ENCODE measurements around the gene HEY2. TPM values are rescaled to one million over a fixed set of nuclear protein-coding genes. Genes with fewer than 3 reads are reported as not detected.

Gene HEY2
- total RNA-seq, 1 donor from 2014 or later = 10.8 TPM

DNA sequence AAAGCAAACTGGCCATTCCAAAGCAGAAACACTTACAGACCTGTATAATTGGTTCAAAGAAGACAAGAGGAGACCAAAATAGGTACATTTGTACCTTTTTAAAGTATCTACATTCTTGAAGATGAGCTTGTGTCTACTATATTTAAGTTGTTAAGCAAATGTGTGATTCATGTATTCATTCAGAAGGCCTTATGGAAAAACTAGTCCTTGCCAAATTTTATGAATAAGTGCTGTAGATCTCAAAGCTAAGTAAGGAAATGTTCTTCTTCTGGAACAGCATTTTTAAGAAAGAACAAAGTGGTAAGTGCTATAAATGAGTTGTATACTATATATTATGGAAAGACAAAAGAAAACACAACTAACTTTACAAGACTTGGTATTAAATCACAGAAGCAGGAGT is 22.2 kb upstream of the HEY2 start:
- no peaks in the 10 kb centered on the region for H3K36me3 Mint-ChIP-seq (ENCODE audit: low read depth)
- no peak overlapping the region for H3K27ac Mint-ChIP-seq (ENCODE audit: unreplicated experiment)
- no peak for DNase-seq (ENCODE audit: low read depth, low spot score)
- no peak overlapping the region for H3K4me3 Mint-ChIP-seq
- no peaks in the 10 kb centered on the region for H3K9me3 Mint-ChIP-seq
- H3K4me1 Mint-ChIP-seq = peaks cover 12% of the 10 kb centered on the region
- peaks cover 62% of the 10 kb centered on the region for H3K27me3 Mint-ChIP-seq (ENCODE audit: low read depth)
- TF ChIP-seq CTCF (conservative IDR thresholded peaks at IDR 0.05) = no peak

- no peak overlapping the region for H3K4me3 Mint-ChIP-seq
- no peaks in the 10 kb centered on the region for H3K36me3 Mint-ChIP-seq (ENCODE audit: low read depth)
- no peak for TF ChIP-seq CTCF (conservative IDR thresholded peaks at IDR 0.05)
- peaks cover 61% of the 10 kb centered on the region for H3K27me3 Mint-ChIP-seq (ENCODE audit: low read depth)
- no peak for DNase-seq (ENCODE audit: low read depth, low spot score)
- no peaks in the 10 kb centered on the region for H3K9me3 Mint-ChIP-seq
- H3K4me1 Mint-ChIP-seq = peaks cover 19% of the 10 kb centered on the region
- no peak overlapping the region for H3K27ac Mint-ChIP-seq (ENCODE audit: unreplicated experiment)
Measured at GRCh38 chr6:125728739-125729138, 20.7 kb upstream of the HEY2 start.

DNA sequence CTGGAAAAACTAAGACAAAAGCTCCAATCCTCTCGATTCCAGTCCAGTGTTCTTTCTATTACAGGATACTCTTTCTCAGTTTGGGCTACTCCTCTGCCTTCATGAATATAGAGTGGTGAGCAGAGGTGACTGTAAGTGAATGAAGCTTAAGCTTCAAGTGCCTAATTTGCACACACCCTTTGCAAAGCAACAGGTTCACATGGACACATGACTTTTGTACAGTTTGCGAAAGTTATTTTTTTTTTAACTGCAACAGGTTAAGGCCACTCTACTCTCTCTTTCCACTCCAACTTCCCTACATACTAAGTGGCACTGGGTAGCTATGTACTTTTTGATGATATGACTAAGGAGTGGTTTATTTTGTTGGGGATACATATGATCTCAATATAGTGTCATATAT is 19.4 kb upstream of the HEY2 start:
- no peaks in the 10 kb centered on the region for H3K9me3 Mint-ChIP-seq
- TF ChIP-seq CTCF (conservative IDR thresholded peaks at IDR 0.05) = no peak
- peaks cover 61% of the 10 kb centered on the region for H3K27me3 Mint-ChIP-seq (ENCODE audit: low read depth)
- H3K4me1 Mint-ChIP-seq = peaks cover 23% of the 10 kb centered on the region
- DNase-seq (ENCODE audit: low read depth, low spot score) = no peak
- no peak overlapping the region for H3K4me3 Mint-ChIP-seq
- no peak overlapping the region for H3K27ac Mint-ChIP-seq (ENCODE audit: unreplicated experiment)
- no peaks in the 10 kb centered on the region for H3K36me3 Mint-ChIP-seq (ENCODE audit: low read depth)

DNA sequence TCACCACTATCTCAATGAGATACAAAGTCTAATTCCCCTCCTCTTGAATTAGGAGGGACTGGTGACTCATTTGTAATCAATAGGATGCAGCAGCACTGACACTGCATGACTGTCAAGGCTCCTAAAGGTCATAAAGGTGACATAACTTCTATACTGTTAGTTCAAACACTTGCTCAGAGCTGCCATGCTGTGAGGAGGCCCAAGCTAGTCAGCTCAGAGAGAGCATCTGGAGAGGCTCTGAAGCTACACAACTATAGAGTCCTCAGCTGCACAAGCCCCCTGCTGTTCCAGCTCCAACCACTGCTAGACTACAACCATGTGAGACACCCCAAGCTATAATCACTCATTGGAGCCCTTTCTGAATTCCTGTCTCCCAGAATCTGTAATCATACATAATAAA is 17.0 kb upstream of the HEY2 start:
- Mint-ChIP-seq H3K9me3 (no peaks in the 10 kb centered on the region), H3K36me3 (ENCODE audit: low read depth) (no peaks in the 10 kb centered on the region), H3K27me3 (ENCODE audit: low read depth) (peaks cover 62% of the 10 kb centered on the region), H3K4me3 (no peak overlapping the region), H3K27ac (ENCODE audit: unreplicated experiment) (no peak overlapping the region), H3K4me1 (peaks cover 23% of the 10 kb centered on the region)
- no peak for TF ChIP-seq CTCF (conservative IDR thresholded peaks at IDR 0.05)
- DNase-seq (ENCODE audit: low read depth, low spot score) = no peak

GRCh38 chr6:125733516-125734300 is 15.7 kb upstream of the HEY2 start:
- Mint-ChIP-seq H3K4me1 (peaks cover 18% of the 10 kb centered on the region), H3K27me3 (ENCODE audit: low read depth) (peaks cover 57% of the 10 kb centered on the region), H3K27ac (ENCODE audit: unreplicated experiment) (no peak overlapping the region), H3K4me3 (no peak overlapping the region), H3K36me3 (ENCODE audit: low read depth) (no peaks in the 10 kb centered on the region), H3K9me3 (no peaks in the 10 kb centered on the region)
- no peak for DNase-seq (ENCODE audit: low read depth, low spot score)
- no peak for TF ChIP-seq CTCF (conservative IDR thresholded peaks at IDR 0.05)
